HepG2 (cell line): ENCODE results near the gene FCMR. TPM values are rescaled to one million over a fixed set of nuclear protein-coding genes. Genes with fewer than 3 reads are reported as not detected.

Source experiments
- ATAC-seq: fragments of 200-7000 bp; cut with Tn5 transposase; 3 replicates; pipeline ENCODE4 v1.9.1; 2020; ENCODE audit warnings: mild to moderate bottlenecking, moderate library complexity
- BruUV-seq: library from RNA; stranded (reverse); fragments of 400-500 nt; replicated peaks from 2 replicates; lab custom pipeline; 2021; lab: Mats Ljungman, UMichigan
- CTCF ChIA-PET: fragments of 300-600 bp; formaldehyde crosslinking; extraction: SDS; loops from one replicate; lab custom pipeline; 2021; ENCODE audit warnings: low total read pairs, inconsistent platforms, low intra/inter-chr PET ratio; lab: Yijun Ruan, JAX
- POLR2A ChIA-PET: fragments of 350-600 bp; sonication (Branson Sonifier 250); formaldehyde crosslinking; loops from one replicate; lab custom pipeline; 2020; ENCODE audit warnings: antibody characterized with exemption, inconsistent platforms; lab: Yijun Ruan, JAX
- DNase-seq: peaks from one replicate; pipeline ENCODE4 v3.0.0-alpha.2; 2015; ENCODE audit warnings: low spot score
- FAIRE-seq: peaks from 3 replicates; lab custom pipeline; 2011; peaks lifted over from hg19 to GRCh38; lab: Jason Lieb, UNC
- H2AFZ ChIP-seq: one replicate; pipeline ENCODE4 v1.6.1; 2011; ENCODE audit warnings: low read length, inconsistent platforms
- H3K27ac ChIP-seq: fragments of 300-600 bp; 3 replicates; pipeline ENCODE4 v1.8.0; 2011; ENCODE audit warnings: mixed run types, mild to moderate bottlenecking, mixed read lengths, low read length, inconsistent platforms; ENCODE audit not compliant: insufficient read depth; ENCODE audit errors: extremely low read length
- H3K27me3 ChIP-seq, 2 experiments: fragments of 200-600 bp in 1 of 2; 2 replicates in 1 of 2; 3 replicates in 1 of 2; pipeline versions ENCODE4 v1.6.0 to v1.8.0; 2011; ENCODE audit warnings: low read length in 2 of 2, mild to moderate bottlenecking in 2 of 2, moderate library complexity in 2 of 2, inconsistent platforms in 1 of 2; ENCODE audit not compliant: insufficient read depth in 2 of 2, control insufficient read depth in 1 of 2
- H3K36me3 ChIP-seq, 2 experiments: fragments of 200-600 bp in 1 of 2; replicated peaks in 1 of 2; 2 replicates in 1 of 2; 3 replicates in 1 of 2; pipeline versions ENCODE4 v1.5.1 to v1.8.0; 2011; ENCODE audit warnings: low read length in 2 of 2, inconsistent platforms in 1 of 2; ENCODE audit not compliant: insufficient read depth in 2 of 2, control insufficient read depth in 1 of 2
- H3K4me1 ChIP-seq: 2 replicates; pipeline ENCODE4 v1.5.1; 2012; ENCODE audit warnings: low read length, inconsistent platforms; ENCODE audit not compliant: insufficient read depth
- H3K4me2 ChIP-seq: 2 replicates; pipeline ENCODE4 v1.6.0; 2011; ENCODE audit warnings: low read depth, low read length, inconsistent platforms
- H3K4me3 ChIP-seq, 3 experiments: fragments of 200-600 bp in 1 of 3; sonication (generic), shearing (Covaris generic) in 1 of 3; replicated peaks in 1 of 3; 2 replicates each; pipeline ENCODE4 v1.5.1; 2011 to 2016; ENCODE audit warnings: low read length in 3 of 3, inconsistent platforms in 2 of 3, low read depth in 2 of 3, mild to moderate bottlenecking in 2 of 3, control low read depth in 1 of 3, mixed read lengths in 1 of 3; ENCODE audit not compliant: insufficient read depth in 1 of 3
- H3K79me2 ChIP-seq: one replicate; pipeline ENCODE4 v1.6.1; 2011; ENCODE audit warnings: low read length, inconsistent platforms; ENCODE audit not compliant: insufficient read depth
- H3K9ac ChIP-seq: 2 replicates; pipeline ENCODE4 v1.6.0; 2011; ENCODE audit warnings: mild to moderate bottlenecking, low read depth, low read length, inconsistent platforms; ENCODE audit not compliant: insufficient read depth
- H3K9me3 ChIP-seq: 2 replicates; pipeline ENCODE4 v1.5.1; 2012; ENCODE audit warnings: mild to moderate bottlenecking, low read length
- H4K20me1 ChIP-seq: 2 replicates; pipeline ENCODE4 v1.6.0; 2011; ENCODE audit warnings: inconsistent platforms, mild to moderate bottlenecking, low read length, moderate library complexity; ENCODE audit not compliant: insufficient read depth
- HIVEP1 ChIP-seq: sonication (generic); formaldehyde crosslinking; IDR thresholded peaks from 2 replicates; pipeline ENCODE4 v1.4.0; 2020; ENCODE audit warnings: mild to moderate bottlenecking, missing genetic modification reagents
- RFX3 ChIP-seq: IDR thresholded peaks from 2 replicates; pipeline ENCODE4 v1.6.1; 2016; ENCODE audit warnings: missing biosample characterization, missing genetic modification reagents
- THAP11 ChIP-seq: IDR thresholded peaks from 2 replicates; pipeline ENCODE4 v1.6.1; 2016; ENCODE audit warnings: missing biosample characterization, missing genetic modification reagents
- ZNF264 ChIP-seq: sonication (generic); formaldehyde crosslinking; IDR thresholded peaks from 2 replicates; pipeline ENCODE4 v1.4.0; 2020; ENCODE audit warnings: missing genetic modification reagents
- ZNF3 ChIP-seq: IDR thresholded peaks from 2 replicates; pipeline ENCODE4 v1.7.0; 2017; ENCODE audit warnings: inconsistent platforms
- ZSCAN21 ChIP-seq: sonication (generic); formaldehyde crosslinking; IDR thresholded peaks from 2 replicates; pipeline ENCODE4 v1.8.0; 2022; ENCODE audit warnings: mild to moderate bottlenecking, missing genetic modification reagents, moderate library complexity, borderline replicate concordance
- WGBS: methylation state at CpG from one replicate; pipeline ENCODE4 v1.1.6; 2017; ENCODE audit warnings: low lambda C conversion rate; 5-methylcytosine and 5-hydroxymethylcytosine counted together
- in situ Hi-C: cut with HindIII; loops from 2 replicates; pipeline ENCODE4 v1.10.0; 2017; ENCODE audit warnings: low pct_unique_long_range_greater_than_20kb; ENCODE audit not compliant: extremely low pct_ligation_motif_present
- intact Hi-C: fragments of 100-400 bp; cut with micrococcal nuclease; formaldehyde crosslinking; loops from one replicate; pipeline ENCODE4 v1.10.0; 2022; ENCODE audit not compliant: unreplicated experiment
- polyA plus RNA-seq, 8 experiments: library from polyadenylated mRNA; depleted of rRNA in 3 of 8; stranded (reverse) in 7 of 8; unstranded in 1 of 8; fragments of >200 nt; fragmentation: Illumina TruSeq in 4 of 8; extraction: Trizol in 4 of 8; gene quantifications; 2 replicates each; pipeline versions ENCODE4 v1.2.1 to v1.2.3, GENCODE V29; 2011 to 2016; ENCODE audit warnings: low read depth in 4 of 8, missing spikeins in 1 of 8, mixed read lengths in 1 of 8; ENCODE audit not compliant: insufficient read depth in 1 of 8
- total RNA-seq, 5 experiments: library from RNA; depleted of rRNA; stranded (reverse); fragments of >200 nt; fragmentation: Illumina TruSeq; extraction: Trizol; gene quantifications; 2 replicates each; pipeline ENCODE4 v1.2.3, GENCODE V29; 2016; ENCODE audit warnings: low read depth in 1 of 5
- TF ChIP-seq, protein P1 (sequence below): sonication (generic); formaldehyde crosslinking; IDR thresholded peaks from 2 replicates; pipeline ENCODE4 v1.9.0; 2022; ENCODE audit warnings: missing genetic modification reagents, mild to moderate bottlenecking, borderline replicate concordance
- TF ChIP-seq, protein P2 (sequence below): sonication (generic); formaldehyde crosslinking; IDR thresholded peaks from 2 replicates; pipeline ENCODE4 v1.5.0; 2020; ENCODE audit warnings: missing genetic modification reagents
- TF ChIP-seq, protein P3 (sequence below): IDR thresholded peaks from 2 replicates; pipeline ENCODE4 v1.4.0; 2020; ENCODE audit warnings: mild to moderate bottlenecking, missing genetic modification reagents
- TF ChIP-seq, protein P4 (sequence below): IDR thresholded peaks from 2 replicates; pipeline ENCODE4 v1.6.1; 2018; ENCODE audit warnings: missing genetic modification reagents
- TF ChIP-seq, protein P5 (sequence below): sonication (generic); formaldehyde crosslinking; IDR thresholded peaks from 2 replicates; pipeline ENCODE4 v1.4.0; 2020; ENCODE audit warnings: mild to moderate bottlenecking, missing genetic modification reagents

FCMR gene
- total and polyA plus RNA-seq, 2 of the 13 experiments (the other 11 are each of a cell fraction or from before 2014, with no cell fraction given) = not detected

DNA sequence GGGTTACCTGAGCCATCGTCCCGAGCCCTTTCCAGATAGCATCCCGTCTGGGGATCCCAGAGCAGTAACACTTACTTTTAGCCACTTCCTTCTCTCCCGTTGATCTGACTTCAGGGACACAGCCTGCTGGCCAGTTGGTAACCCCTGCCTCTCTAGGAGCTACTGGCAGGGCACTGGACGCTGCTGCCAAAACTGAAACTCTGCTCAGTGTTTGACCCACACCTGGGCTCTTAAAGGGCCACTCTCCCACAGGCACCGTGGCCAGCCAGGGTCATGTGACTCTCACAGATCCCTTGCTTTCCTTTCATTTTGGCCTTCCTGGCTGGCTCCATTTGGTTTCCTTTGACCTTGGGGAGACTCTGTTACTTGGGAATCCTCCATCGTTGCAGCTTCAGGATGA lies 24.5 kb upstream of the FCMR start, which contains the start of gene PIGR:
Gene PIGR (minus strand): TSS at position 206 of the 400 bp plus-strand sequence. CDS start 5,935 bp downstream, outside the sequence.
- DNase-seq (no peak), FAIRE-seq (no peak), ATAC-seq (no peak)
- WGBS = 55% methylated on average over 7 of the region's 7 CpGs
- Histone ChIP-seq H3K9ac (no peak within 1 kb of the TSS), H3K27ac (no peak within 1 kb of the TSS), H4K20me1 (no peaks in the 10 kb centered on the region), H3K4me1 (peaks cover 42% of the 10 kb centered on the region), H3K4me3 (no peak within 1 kb of the TSS), H3K4me2 (no peak within 1 kb of the TSS), H3K36me3 (no peaks in the 10 kb centered on the region), H3K9me3 (0 out of 2 replicates have a peak, but pooled peaks cover 7% of the 10 kb centered on the region), H2AFZ (no peak within 1 kb of the TSS), H3K79me2 (no peaks in the 10 kb centered on the region), H3K27me3 (no peaks in the 10 kb centered on the region; a peak in 2 of 5 replicates)
- in situ Hi-C loops = no loop called here
- intact Hi-C loops = no loop called here
- TF ChIP-seq, protein P1, sequence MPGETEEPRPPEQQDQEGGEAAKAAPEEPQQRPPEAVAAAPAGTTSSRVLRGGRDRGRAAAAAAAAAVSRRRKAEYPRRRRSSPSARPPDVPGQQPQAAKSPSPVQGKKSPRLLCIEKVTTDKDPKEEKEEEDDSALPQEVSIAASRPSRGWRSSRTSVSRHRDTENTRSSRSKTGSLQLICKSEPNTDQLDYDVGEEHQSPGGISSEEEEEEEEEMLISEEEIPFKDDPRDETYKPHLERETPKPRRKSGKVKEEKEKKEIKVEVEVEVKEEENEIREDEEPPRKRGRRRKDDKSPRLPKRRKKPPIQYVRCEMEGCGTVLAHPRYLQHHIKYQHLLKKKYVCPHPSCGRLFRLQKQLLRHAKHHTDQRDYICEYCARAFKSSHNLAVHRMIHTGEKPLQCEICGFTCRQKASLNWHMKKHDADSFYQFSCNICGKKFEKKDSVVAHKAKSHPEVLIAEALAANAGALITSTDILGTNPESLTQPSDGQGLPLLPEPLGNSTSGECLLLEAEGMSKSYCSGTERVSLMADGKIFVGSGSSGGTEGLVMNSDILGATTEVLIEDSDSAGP = peak; percentile 58
- no peak for TF ChIP-seq THAP11
- TF ChIP-seq, protein P2, sequence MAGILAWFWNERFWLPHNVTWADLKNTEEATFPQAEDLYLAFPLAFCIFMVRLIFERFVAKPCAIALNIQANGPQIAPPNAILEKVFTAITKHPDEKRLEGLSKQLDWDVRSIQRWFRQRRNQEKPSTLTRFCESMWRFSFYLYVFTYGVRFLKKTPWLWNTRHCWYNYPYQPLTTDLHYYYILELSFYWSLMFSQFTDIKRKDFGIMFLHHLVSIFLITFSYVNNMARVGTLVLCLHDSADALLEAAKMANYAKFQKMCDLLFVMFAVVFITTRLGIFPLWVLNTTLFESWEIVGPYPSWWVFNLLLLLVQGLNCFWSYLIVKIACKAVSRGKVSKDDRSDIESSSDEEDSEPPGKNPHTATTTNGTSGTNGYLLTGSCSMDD (CRISPR knock-in tag) = no peak
- POLR2A ChIA-PET = no interaction called here
- BruUV-seq = no TSS peak
- CTCF ChIA-PET = no interaction called here

DNA sequence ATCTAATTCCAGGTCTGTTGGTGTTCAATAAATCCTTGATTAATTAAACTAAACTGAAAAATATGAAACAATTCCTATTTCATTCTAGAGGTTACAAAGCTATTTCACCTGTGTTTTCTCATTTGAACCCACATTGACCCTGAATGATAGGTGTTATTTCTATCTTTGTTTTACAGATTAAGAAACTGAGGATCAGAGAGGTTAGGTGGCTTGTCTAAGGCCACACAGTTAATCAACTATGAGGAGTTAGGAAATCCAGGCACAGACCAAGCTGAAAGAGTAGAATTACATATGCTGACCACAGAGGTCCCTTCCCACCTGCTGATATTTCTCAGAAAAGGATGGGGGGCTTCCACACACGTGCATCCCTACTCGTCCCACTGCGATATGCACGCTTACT lies 24.0 kb upstream of the FCMR start:
- ATAC-seq (no peak), DNase-seq (no peak), FAIRE-seq (no peak)
- 0 out of 2 replicates have a peak, but pooled peaks cover 7% of the 10 kb centered on the region for H3K9me3 ChIP-seq
- no peaks in the 10 kb centered on the region for H4K20me1 ChIP-seq
- H3K4me1 ChIP-seq = peaks cover 37% of the 10 kb centered on the region
- intact Hi-C loops = no loop called here
- in situ Hi-C loops = no loop called here
- no peak overlapping the region for H3K9ac ChIP-seq
- no peak overlapping the region for H3K27ac ChIP-seq
- WGBS = 70% methylated on average over 4 of the region's 4 CpGs
- no TSS peak for BruUV-seq
- H3K36me3 ChIP-seq = no peaks in the 10 kb centered on the region
- ChIA-PET CTCF (no interaction called here), POLR2A (no interaction called here)
- no peaks in the 10 kb centered on the region; a peak in 2 of 5 replicates for H3K27me3 ChIP-seq
- no peak overlapping the region for H2AFZ ChIP-seq
- no peaks in the 10 kb centered on the region for H3K79me2 ChIP-seq
- no peak overlapping the region for H3K4me3 ChIP-seq
- no peak overlapping the region for H3K4me2 ChIP-seq
- no peak for TF ChIP-seq ZSCAN21 (CRISPR knock-in tag)
- no peak for TF ChIP-seq ZNF264 (CRISPR knock-in tag)
- TF ChIP-seq, protein P3, sequence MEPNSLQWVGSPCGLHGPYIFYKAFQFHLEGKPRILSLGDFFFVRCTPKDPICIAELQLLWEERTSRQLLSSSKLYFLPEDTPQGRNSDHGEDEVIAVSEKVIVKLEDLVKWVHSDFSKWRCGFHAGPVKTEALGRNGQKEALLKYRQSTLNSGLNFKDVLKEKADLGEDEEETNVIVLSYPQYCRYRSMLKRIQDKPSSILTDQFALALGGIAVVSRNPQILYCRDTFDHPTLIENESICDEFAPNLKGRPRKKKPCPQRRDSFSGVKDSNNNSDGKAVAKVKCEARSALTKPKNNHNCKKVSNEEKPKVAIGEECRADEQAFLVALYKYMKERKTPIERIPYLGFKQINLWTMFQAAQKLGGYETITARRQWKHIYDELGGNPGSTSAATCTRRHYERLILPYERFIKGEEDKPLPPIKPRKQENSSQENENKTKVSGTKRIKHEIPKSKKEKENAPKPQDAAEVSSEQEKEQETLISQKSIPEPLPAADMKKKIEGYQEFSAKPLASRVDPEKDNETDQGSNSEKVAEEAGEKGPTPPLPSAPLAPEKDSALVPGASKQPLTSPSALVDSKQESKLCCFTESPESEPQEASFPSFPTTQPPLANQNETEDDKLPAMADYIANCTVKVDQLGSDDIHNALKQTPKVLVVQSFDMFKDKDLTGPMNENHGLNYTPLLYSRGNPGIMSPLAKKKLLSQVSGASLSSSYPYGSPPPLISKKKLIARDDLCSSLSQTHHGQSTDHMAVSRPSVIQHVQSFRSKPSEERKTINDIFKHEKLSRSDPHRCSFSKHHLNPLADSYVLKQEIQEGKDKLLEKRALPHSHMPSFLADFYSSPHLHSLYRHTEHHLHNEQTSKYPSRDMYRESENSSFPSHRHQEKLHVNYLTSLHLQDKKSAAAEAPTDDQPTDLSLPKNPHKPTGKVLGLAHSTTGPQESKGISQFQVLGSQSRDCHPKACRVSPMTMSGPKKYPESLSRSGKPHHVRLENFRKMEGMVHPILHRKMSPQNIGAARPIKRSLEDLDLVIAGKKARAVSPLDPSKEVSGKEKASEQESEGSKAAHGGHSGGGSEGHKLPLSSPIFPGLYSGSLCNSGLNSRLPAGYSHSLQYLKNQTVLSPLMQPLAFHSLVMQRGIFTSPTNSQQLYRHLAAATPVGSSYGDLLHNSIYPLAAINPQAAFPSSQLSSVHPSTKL = no peak
- TF ChIP-seq RFX3 (CRISPR knock-in tag) = no peak
- TF ChIP-seq, protein P4, sequence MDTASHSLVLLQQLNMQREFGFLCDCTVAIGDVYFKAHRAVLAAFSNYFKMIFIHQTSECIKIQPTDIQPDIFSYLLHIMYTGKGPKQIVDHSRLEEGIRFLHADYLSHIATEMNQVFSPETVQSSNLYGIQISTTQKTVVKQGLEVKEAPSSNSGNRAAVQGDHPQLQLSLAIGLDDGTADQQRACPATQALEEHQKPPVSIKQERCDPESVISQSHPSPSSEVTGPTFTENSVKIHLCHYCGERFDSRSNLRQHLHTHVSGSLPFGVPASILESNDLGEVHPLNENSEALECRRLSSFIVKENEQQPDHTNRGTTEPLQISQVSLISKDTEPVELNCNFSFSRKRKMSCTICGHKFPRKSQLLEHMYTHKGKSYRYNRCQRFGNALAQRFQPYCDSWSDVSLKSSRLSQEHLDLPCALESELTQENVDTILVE = no peak
- TF ChIP-seq, protein P5, sequence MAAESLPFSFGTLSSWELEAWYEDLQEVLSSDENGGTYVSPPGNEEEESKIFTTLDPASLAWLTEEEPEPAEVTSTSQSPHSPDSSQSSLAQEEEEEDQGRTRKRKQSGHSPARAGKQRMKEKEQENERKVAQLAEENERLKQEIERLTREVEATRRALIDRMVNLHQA = no peak
- no peak for TF ChIP-seq HIVEP1
- no peak for TF ChIP-seq ZNF3 (CRISPR knock-in tag)
